GM19240 (cell line): ENCODE measurements around the gene OBSCN.
A peak's percentile ranks its signal among the peaks of the same experiment; 100 is the strongest.
"Not testable (repeated sequence)": the region's sequence is repeated elsewhere in the genome, so short reads cannot be mapped to it uniquely, and the experiment has no call there.

ENCODE experiments used
- DNase-seq: peaks from one replicate; pipeline ENCODE4 v3.0.0; 2011; ENCODE audit warnings: low spot score; ENCODE audit not compliant: insufficient read length

The OBSCN gene

DNA sequence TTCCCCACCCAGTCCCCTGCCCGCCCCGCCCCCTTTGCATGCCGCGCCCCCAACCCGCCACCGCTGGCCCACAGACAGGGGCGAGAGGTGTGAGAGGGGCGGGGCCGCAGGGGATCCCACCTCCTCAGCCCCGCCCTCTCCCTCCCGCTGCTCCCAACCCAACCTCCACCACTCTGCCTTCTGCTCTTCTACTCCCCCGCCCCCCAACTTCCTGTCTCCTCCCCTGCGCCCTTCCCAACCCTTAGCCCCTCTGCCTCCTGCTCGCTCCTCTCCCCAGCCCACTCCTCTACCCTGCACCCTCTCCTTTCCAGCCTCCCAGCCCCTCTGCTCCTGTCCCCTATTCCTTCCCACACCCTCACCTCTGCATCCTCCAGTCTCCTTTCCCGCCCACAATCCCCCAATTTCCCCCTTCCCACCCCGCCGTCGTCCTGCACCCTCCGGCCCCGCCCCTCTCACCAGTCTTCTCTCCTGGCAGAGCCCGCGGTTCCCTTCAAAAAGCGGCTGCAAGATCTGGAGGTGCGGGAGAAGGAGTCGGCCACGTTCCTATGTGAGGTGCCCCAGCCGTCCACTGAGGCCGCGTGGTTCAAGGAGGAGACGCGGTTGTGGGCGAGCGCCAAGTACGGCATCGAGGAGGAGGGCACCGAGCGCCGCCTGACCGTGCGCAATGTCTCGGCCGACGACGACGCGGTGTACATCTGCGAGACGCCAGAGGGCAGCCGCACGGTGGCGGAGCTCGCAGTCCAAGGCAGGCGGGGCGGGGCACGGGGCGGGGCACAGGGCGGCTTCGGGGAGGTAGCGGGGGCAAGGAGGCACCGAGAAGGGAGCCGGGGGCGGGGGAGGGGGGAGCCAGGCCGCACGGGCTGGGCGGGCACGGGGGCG is 5.4 kb downstream of the OBSCN start:
- peak; percentile 81 for DNase-seq

- DNase-seq: no peak
These were observed 6.3 kb downstream of the OBSCN start for GRCh38 chr1:228213917-228214808.

GRCh38 chr1:228214921-228215662 is 7.2 kb downstream of the OBSCN start:
- DNase-seq: no peak

DNA sequence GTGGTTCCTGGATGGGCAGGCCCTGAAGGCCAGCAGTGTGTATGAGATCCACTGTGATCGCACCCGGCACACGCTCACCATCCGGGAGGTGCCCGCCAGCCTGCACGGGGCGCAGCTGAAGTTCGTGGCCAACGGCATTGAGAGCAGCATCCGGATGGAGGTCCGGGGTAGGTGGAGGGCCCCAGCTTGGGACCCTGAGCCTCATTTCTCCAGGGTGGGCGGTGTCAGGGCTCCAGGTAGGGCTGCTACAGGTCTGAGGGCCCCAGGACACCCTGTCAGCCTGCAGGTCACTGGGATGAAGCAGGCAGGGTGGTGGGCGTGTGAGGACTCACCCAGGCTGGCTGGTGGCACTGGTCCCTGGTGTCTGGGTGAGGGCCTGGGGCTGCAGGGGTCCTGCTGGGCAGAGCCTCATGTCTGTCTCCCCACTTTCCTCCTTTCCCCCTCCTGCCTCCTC is 7.8 kb downstream of the OBSCN start:
- no peak for DNase-seq

DNA sequence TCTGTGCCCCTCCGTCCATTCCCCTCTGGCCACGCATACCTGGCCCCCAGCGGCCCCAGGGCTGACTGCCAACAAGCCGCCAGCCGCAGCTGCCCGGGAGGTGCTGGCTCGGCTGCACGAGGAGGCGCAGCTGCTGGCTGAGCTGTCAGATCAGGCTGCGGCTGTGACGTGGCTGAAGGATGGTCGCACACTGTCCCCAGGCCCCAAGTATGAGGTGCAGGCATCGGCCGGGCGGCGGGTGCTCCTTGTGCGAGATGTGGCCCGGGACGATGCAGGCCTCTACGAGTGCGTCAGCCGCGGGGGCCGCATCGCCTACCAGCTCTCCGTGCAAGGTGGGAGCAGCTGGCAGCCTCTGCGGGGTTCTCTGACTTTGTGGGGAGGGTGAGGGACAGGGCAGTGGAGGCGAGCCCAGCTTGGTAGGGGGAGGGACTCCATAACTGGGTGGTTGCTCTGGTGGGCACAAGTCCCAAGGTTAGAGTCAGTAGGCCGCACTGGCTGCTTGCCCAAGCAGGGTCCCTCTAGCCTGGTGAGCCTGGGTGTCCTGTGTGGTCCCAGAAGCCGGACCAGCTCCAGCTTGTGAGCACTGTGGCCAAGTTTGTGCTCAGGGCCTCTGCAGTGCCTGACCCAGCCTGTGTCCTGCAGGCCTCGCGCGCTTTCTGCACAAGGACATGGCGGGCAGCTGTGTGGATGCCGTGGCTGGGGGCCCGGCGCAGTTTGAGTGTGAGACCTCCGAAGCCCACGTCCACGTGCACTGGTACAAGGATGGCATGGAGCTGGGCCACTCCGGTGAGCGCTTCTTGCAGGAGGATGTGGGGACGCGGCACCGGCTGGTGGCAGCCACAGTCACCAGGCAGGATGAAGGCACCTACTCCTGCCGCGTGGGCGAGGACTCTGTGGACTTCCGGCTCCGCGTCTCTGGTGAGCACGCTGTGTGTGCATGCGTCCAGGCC is 8.8 kb downstream of the OBSCN start:
- DNase-seq: no peak

DNA sequence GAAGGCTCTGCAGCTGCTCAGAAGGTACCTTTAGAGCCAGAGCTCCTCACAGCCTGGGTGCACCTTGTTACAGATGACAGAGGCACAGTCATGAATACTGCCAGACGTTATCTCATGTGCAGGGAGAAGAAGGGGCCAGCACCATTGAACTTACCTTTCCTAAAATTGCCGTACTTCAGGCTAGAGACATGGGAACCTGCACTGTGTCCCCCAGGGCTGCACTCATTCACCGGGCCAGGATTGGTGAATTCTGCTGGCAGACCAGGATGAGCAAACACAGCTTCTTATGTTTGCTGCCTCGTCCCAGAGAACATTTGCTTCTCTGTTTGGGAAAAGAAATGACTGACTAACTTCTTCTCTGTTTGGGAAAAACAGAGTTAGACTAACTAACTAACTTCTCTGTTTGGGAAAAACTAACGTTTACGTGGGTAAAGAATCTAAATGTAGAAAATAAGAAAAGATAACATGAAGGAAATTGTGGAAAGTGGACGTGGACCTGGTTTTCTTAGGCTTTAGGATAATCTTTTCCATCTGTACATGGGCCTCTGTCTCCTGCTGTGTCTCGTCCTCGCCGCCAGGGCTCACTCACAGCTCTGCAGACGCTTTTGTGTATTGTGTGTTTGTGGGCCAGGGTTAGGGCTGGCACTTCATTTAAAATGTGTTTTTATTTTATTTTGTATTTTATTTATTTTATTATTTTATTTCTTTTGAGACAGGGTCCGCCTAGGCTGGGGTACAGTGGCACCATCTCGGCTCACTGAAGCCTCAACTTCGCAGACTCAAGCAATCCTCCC is 9.9 kb downstream of the OBSCN start:
- DNase-seq: no peak

DNA sequence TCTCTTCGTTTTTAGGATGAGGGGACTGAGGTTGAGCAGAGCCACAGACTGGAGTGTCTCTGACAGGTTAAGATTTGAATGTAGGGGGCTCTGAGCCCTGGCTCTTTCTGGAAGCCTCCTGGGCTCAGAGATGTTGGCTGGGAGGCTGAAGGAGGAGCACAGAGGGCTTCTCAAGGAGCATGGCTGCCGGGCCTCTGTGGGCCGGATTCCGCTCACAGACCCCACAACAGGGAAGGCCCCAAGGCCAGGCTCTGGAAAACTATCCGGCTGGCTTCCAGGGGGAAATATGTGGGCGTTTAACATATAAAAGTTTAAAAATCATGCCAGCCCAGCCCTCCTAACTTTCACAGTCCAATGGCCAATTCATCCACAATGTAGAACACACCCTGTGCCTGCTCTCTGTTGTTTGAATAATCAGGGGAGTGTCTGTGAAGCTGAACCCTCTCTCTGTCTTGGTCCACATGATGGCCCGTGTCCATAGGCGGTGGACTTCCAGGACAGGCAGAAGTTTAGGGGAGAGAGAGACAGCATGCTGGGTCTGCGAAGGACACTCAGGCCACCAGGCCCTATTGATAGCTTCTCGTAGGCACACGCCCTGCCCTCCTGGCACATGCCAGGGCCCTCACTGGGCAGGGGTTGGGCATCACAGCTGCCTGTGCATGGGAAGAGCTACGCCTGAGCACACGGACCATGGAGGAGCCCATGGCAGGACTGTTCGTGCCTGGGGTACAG is 10.8 kb downstream of the OBSCN start:
- no peak for DNase-seq

GRCh38 chr1:228219245-228219961 is 11.6 kb downstream of the OBSCN start:
- no peak for DNase-seq

- no peak for DNase-seq
These were observed 12.3 kb downstream of the OBSCN start for GRCh38 chr1:228219962-228220780.

DNA sequence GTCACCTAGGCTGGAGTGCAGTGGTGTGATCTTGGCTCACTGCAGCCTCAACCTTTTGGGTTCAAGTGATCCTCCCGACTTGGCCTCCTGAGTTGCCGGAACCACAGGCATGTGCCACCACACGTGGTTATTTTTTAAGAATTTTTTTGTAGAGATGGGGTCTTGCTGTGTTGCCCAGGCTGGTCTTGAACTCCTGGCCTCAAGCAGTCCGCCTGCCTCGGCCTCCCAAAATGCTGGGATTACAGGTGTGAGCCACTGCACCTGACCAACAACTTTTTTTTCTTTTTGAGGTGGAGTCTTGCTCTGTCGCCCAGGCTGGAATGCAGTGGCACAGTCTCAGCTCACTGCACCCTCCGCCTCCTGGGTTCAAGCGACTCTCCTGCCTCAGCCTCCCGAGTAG is 13.3 kb downstream of the OBSCN start:
- not testable (repeated sequence) for DNase-seq

DNA sequence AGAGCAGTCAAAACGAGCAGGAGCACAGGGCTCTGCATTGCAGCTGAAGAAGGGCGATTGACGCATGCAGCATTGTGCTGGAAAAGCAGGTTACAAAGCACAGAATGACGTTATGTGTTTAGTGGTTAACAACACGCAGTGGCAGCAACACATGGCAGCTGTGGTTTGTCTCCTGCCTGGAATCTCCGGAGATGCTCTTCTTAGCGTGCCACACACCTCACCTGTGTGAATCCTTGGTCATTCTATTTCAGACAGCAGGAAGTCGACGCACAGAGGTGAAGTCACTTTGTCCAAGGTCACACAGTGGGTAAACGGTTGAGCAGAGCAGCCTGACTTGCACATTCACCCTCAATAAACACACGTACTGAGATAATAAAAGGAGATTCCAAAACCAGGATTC is 14.7 kb downstream of the OBSCN start:
- DNase-seq: no peak

- DNase-seq: no peak
These were observed 16.6 kb downstream of the OBSCN start for GRCh38 chr1:228224198-228225164.

DNA sequence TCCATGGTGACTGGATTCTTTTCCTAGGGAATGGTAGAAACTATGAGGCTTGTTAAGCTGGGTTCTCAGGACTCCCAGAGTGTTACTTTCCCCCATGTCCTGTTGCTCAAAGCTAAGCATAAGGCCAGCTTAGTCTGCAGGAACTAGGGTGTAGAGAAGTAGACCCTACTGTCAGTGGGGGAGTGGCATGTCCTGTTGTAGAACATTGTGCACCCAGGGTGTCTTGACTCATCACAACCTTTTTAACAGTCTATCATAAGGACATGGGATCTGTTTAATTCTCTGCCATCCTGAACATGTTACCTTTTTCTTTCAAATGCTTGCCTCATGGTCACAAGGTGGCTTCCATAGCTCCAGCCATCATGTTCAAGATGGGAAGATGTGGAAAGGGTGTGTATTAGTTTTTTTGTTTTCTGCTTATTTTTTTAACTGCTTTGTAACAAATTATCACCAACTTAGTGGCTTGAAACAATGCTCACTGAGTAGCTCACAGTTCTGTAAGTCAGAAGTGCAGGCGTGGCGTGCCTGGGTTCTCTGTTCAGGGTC is 17.4 kb downstream of the OBSCN start:
- no peak for DNase-seq

DNA sequence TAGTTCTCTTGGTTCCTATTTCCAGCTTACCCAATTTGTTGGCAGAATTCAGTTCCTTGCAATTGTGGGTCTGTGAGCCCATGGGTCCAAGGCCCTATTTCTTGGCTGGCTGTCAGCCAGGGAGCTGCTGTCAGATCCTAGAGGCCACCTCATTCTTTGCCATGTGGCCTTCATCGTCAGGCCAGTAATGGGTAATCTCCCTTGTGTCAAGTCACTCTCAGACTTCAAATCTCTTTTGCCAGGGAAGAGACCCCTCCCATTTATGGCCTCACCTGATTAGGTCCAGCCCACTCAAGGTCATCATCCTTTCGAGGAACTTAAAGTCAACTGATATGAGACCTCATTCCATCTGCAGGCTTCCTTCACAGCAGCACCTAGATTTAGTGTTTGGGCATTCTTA is 17.9 kb downstream of the OBSCN start:
- DNase-seq: no peak

- no peak for DNase-seq
These were observed 18.5 kb downstream of the OBSCN start for GRCh38 chr1:228226141-228226874.
